Bronchial epithelial cell (primary cell): ENCODE data around the gene CASQ2. TPM values are rescaled to one million over a fixed set of nuclear protein-coding genes. Genes with fewer than 3 reads are reported as not detected.
A peak's percentile ranks its signal among the peaks of the same experiment; 100 is the strongest.

Experiments
- DNase-seq: peaks from one replicate; pipeline ENCODE4 v3.0.0-alpha.2; 2010; ENCODE audit warnings: low read depth
- FAIRE-seq: peaks from 2 replicates; lab custom pipeline; 2011; peaks lifted over from hg19 to GRCh38; lab: Jason Lieb, UNC
- H3K27me3 ChIP-seq: 2 replicates; pipeline ENCODE4 v1.5.1; 2011; ENCODE audit warnings: low read length; ENCODE audit not compliant: control insufficient read depth, insufficient read depth
- H3K36me3 ChIP-seq: 2 replicates; pipeline ENCODE4 v1.5.1; 2011; ENCODE audit warnings: low read length; ENCODE audit not compliant: control insufficient read depth, insufficient read depth
- H3K4me3 ChIP-seq: 2 replicates; pipeline ENCODE4 v1.5.1; 2011; ENCODE audit warnings: mild to moderate bottlenecking, low read depth, low read length, control low read depth
- total RNA-seq: library from RNA; depleted of rRNA; stranded (reverse); fragments of >200 nt; gene quantifications from 2 replicates; pipeline ENCODE4 v1.2.1, GENCODE V29; 2014
- TF ChIP-seq, protein P1 (sequence below): IDR thresholded peaks from 2 replicates; pipeline ENCODE4 v1.5.1; 2011; ENCODE audit warnings: mild to moderate bottlenecking, moderate library complexity, low read length, control low read depth, inconsistent platforms; ENCODE audit not compliant: insufficient read depth, severe bottlenecking

The CASQ2 gene
- total RNA-seq, 1 donor from 2014 or later = not detected

DNA sequence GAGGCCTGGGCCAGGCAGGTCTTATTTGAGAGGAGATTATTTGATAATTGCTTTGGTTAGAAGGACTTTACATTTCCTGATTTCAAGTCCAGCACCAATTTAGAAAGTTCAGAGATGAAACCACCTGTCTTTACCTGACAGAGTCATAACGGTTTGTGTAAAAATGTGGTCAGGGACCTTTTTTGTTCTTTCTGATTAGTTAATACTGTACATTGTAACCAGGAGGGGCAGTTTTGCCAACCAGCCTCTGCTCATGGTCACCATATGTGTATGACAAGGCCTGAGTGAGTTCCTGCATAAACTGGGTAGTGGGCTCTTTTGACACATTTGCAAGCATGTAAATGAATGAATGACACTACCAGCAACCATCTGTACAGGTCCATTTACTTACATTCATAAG lies 70.9 kb downstream of the CASQ2 start:
- Histone ChIP-seq H3K27me3 (no peaks in the 10 kb centered on the region), H3K4me3 (no peak overlapping the region), H3K36me3 (no peaks in the 10 kb centered on the region)
- DNase-seq (no peak), FAIRE-seq (no peak)
- TF ChIP-seq, protein P1, sequence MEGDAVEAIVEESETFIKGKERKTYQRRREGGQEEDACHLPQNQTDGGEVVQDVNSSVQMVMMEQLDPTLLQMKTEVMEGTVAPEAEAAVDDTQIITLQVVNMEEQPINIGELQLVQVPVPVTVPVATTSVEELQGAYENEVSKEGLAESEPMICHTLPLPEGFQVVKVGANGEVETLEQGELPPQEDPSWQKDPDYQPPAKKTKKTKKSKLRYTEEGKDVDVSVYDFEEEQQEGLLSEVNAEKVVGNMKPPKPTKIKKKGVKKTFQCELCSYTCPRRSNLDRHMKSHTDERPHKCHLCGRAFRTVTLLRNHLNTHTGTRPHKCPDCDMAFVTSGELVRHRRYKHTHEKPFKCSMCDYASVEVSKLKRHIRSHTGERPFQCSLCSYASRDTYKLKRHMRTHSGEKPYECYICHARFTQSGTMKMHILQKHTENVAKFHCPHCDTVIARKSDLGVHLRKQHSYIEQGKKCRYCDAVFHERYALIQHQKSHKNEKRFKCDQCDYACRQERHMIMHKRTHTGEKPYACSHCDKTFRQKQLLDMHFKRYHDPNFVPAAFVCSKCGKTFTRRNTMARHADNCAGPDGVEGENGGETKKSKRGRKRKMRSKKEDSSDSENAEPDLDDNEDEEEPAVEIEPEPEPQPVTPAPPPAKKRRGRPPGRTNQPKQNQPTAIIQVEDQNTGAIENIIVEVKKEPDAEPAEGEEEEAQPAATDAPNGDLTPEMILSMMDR = no peak

DNA sequence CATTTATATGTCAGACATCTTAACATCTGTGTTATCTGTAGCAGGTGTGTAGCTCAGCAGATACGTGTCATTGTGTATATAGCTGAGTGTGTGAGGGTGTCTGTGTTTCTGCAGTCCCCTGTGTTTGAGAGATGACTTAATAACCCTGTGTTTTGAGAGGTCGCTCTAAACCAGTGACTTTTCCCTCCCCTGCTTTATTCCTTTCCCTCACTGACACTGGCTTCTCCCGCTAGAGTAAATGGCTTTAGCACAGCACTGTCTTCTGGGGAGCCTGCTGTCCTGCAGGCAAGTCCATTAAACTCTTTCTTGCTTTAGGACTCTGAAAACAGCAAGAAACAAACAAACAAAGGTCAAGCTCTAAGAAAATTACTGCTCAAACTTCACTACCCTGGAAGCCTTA lies 73.7 kb downstream of the CASQ2 start:
- FAIRE-seq = no peak
- no peak for DNase-seq
- TF ChIP-seq, protein P1 = no peak
- peaks cover 6% of the 10 kb centered on the region for H3K36me3 ChIP-seq
- no peaks in the 10 kb centered on the region for H3K27me3 ChIP-seq
- H3K4me3 ChIP-seq = no peak overlapping the region

DNA sequence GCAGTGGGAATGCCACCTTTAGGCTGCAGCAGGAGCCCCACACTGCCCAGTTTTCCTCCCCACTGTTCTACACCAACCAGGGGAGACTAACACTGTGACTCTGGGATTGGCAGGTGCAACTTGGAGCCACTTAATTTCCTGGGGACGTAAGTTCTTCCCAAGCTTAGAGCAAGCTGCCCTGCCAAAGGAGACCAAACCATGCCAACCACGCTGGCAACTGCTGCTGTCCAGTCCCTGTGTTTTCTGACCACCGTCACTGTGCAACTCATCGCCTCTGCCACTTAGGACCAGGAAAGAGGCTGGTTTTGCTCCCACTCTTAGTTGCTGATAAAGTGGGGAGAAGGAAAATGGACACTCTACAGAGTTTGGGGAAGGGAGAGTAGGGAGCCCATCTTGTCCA lies 76.3 kb downstream of the CASQ2 start:
- H3K36me3 ChIP-seq = peaks cover 6% of the 10 kb centered on the region
- TF ChIP-seq, protein P1 = no peak
- H3K27me3 ChIP-seq = no peaks in the 10 kb centered on the region
- FAIRE-seq (no peak), DNase-seq (no peak)
- no peak overlapping the region for H3K4me3 ChIP-seq

DNA sequence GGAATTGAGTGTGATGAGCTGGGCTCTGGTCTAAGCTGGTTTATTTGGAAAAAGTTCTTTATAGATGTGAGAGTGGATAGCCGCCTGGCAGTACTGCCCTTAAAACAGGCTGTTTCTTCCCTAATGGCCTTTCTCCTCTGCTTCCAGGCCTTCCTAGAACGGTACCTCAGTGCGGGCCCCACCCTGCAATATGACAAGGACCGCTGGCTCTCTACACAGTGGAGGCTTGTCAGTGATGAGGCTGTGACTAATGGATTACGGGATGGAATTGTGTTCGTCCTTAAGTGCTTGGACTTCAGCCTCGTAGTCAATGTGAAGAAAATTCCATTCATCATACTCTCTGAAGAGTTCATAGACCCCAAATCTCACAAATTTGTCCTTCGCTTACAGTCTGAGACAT lies 77.5 kb downstream of the CASQ2 start:
- Histone ChIP-seq H3K4me3 (no peak overlapping the region), H3K36me3 (peaks cover 8% of the 10 kb centered on the region), H3K27me3 (no peaks in the 10 kb centered on the region)
- DNase-seq = no peak
- peak; percentile 47 for FAIRE-seq
- TF ChIP-seq, protein P1 = no peak

DNA sequence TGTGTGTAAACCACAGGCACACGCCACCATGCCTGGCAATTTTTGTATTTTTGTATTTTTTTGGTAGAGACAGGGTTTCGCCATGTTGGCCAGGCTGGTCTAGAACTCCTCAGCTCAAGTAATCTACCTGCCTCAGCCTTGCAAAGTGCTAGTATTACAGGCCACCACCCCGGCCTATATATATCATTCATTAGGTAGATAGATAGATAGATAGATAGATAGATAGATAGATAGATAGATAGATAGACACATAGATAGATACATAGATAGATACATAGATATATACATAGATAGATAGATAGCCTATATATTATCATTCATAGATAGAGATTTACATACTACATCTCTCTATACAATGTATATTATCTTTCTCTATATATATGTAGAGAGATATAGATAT lies 80.8 kb downstream of the CASQ2 start:
- Histone ChIP-seq H3K36me3 (peaks cover 20% of the 10 kb centered on the region), H3K27me3 (no peaks in the 10 kb centered on the region), H3K4me3 (no peak overlapping the region)
- DNase-seq (no peak), FAIRE-seq (no peak)
- TF ChIP-seq, protein P1 = no peak

DNA sequence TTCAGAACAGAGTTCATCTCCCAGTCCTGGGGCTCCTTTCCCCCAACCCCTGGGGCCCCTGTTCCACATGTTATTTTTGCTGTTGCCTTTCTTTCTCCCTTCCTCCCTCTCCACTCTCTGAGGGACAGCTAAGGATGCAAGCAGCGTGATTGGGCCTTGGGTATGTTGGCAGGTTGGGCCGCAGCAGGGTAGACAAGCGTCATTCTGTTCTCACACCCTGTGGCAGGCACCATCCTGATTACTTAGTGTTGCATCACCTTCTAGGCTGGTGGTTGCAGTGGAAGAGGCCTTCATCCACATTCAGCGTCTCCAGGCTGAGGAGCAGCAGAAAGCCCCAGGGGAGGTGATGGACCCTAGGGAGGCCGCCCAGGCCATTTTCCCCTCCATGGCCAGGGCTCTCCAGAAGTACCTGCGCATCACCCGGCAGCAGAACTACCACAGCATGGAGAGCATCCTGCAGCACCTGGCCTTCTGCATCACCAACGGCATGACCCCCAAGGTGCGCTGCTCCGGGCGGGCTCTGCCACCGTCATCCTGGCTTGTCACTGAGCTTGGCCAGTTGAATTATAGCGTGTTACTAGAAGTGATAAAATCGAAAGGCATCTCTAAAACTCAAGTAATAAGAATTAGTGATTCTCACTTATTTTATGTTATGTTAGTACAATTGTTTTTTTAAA lies 83.3 kb downstream of the CASQ2 start:
- no peak overlapping the region for H3K4me3 ChIP-seq
- FAIRE-seq (no peak), DNase-seq (no peak)
- TF ChIP-seq, protein P1 = no peak
- no peaks in the 10 kb centered on the region for H3K27me3 ChIP-seq
- H3K36me3 ChIP-seq = peaks cover 14% of the 10 kb centered on the region
